ENCODE results near the gene PORCN.

The PORCN gene

GRCh38 chrX:48475296-48475695 lies 33.5 kb upstream of the PORCN start:
- no peak for TF ChIP-seq EZH2 (IDR thresholded peaks at IDR 0.05; ENCODE audit: borderline replicate concordance, low read length)
- no peak for TF ChIP-seq CTCF (IDR thresholded peaks at IDR 0.05; ENCODE audit: low read length)
- Histone ChIP-seq H3K27me3 (ENCODE audit: insufficient read depth, low read length) (no peaks in the 10 kb centered on the region), H3K79me2 (ENCODE audit: insufficient read depth, low read length) (peaks cover 15% of the 10 kb centered on the region), H2AFZ (ENCODE audit: low read length) (no peak overlapping the region; the same call in 1 of the 2 replicates), H3K9me2 (ENCODE audit: low read depth, low read length) (no peaks in the 10 kb centered on the region), H3K4me1 (ENCODE audit: insufficient read depth, low read length, severe bottlenecking) (peaks cover 19% of the 10 kb centered on the region), H3K36me3 (ENCODE audit: insufficient read depth, low read length) (0 out of 2 replicates have a peak, but pooled peaks cover 7% of the 10 kb centered on the region), H3K27ac (ENCODE audit: low read depth, low read length, poor library complexity, severe bottlenecking) (peak overlapping the region; percentile 66), H3K9ac (ENCODE audit: low read length) (peak overlapping the region; percentile 96), H3K9me3 (ENCODE audit: low read length) (no peaks in the 10 kb centered on the region), H3K4me3 (ENCODE audit: low read depth, low read length, poor library complexity, severe bottlenecking) (peak overlapping the region; percentile 97), H4K20me1 (ENCODE audit: insufficient read depth, low read length) (no peaks in the 10 kb centered on the region), H3F3A (ENCODE audit: insufficient read depth, low read length) (no peaks in the 10 kb centered on the region), H3K4me2 (ENCODE audit: low read length) (peak overlapping the region; percentile 95)

- Histone ChIP-seq H3F3A (ENCODE audit: insufficient read depth, low read length) (no peaks in the 10 kb centered on the region), H3K9ac (ENCODE audit: low read length) (peak within 1 kb of the TSS; percentile 96), H3K79me2 (ENCODE audit: insufficient read depth, low read length) (peaks cover 15% of the 10 kb centered on the region), H3K9me3 (ENCODE audit: low read length) (no peaks in the 10 kb centered on the region), H3K4me1 (ENCODE audit: insufficient read depth, low read length, severe bottlenecking) (peaks cover 15% of the 10 kb centered on the region), H3K4me2 (ENCODE audit: low read length) (peak within 1 kb of the TSS; percentile 95), H2AFZ (ENCODE audit: low read length) (no peak within 1 kb of the TSS; the same call in 1 of the 2 replicates), H3K36me3 (ENCODE audit: insufficient read depth, low read length) (peaks cover 7% of the 10 kb centered on the region; the same call in 1 of the 2 replicates), H4K20me1 (ENCODE audit: insufficient read depth, low read length) (no peaks in the 10 kb centered on the region), H3K9me2 (ENCODE audit: low read depth, low read length) (no peaks in the 10 kb centered on the region), H3K4me3 (ENCODE audit: low read depth, low read length, poor library complexity, severe bottlenecking) (peak within 1 kb of the TSS; percentile 97), H3K27ac (ENCODE audit: low read depth, low read length, poor library complexity, severe bottlenecking) (peak within 1 kb of the TSS; percentile 66), H3K27me3 (ENCODE audit: insufficient read depth, low read length) (no peaks in the 10 kb centered on the region)
- TF ChIP-seq EZH2 (IDR thresholded peaks at IDR 0.05; ENCODE audit: borderline replicate concordance, low read length): no peak
- TF ChIP-seq CTCF (IDR thresholded peaks at IDR 0.05; ENCODE audit: low read length): no peak
Measured at GRCh38 chrX:48475774-48476577, 32.8 kb upstream of the PORCN start, which contains the start of gene FTSJ1. TSS of gene FTSJ1 (plus strand) at chrX:48476199. CDS start at chrX:48478048, 1,849 bp downstream.

- Histone ChIP-seq H3K27me3 (ENCODE audit: insufficient read depth, low read length) (no peaks in the 10 kb centered on the region), H3K9me2 (ENCODE audit: low read depth, low read length) (no peaks in the 10 kb centered on the region), H3F3A (ENCODE audit: insufficient read depth, low read length) (no peaks in the 10 kb centered on the region), H3K27ac (ENCODE audit: low read depth, low read length, poor library complexity, severe bottlenecking) (no peak overlapping the region), H3K9ac (ENCODE audit: low read length) (peak overlapping the region; percentile 96), H4K20me1 (ENCODE audit: insufficient read depth, low read length) (no peaks in the 10 kb centered on the region), H3K4me1 (ENCODE audit: insufficient read depth, low read length, severe bottlenecking) (peaks cover 15% of the 10 kb centered on the region), H3K36me3 (ENCODE audit: insufficient read depth, low read length) (peaks cover 16% of the 10 kb centered on the region; the same call in 1 of the 2 replicates), H3K9me3 (ENCODE audit: low read length) (no peaks in the 10 kb centered on the region), H3K4me3 (ENCODE audit: low read depth, low read length, poor library complexity, severe bottlenecking) (peak overlapping the region; percentile 97), H3K79me2 (ENCODE audit: insufficient read depth, low read length) (peaks cover 15% of the 10 kb centered on the region), H3K4me2 (ENCODE audit: low read length) (peak overlapping the region; percentile 95), H2AFZ (ENCODE audit: low read length) (no peak overlapping the region)
- TF ChIP-seq EZH2 (IDR thresholded peaks at IDR 0.05; ENCODE audit: borderline replicate concordance, low read length): no peak
- TF ChIP-seq CTCF (IDR thresholded peaks at IDR 0.05; ENCODE audit: low read length): no peak
Measured at GRCh38 chrX:48476919-48477318, 31.9 kb upstream of the PORCN start.
